Activated T-helper 9 cell treated with anti-CD3 and anti-CD28 coated beads, Interleukin-2, amount 50 U/mL, for 16 hours (primary cell): Measurements from ENCODE around the gene MBD3.

ENCODE experiments used
- DNase-seq: peaks from one replicate; pipeline ENCODE4 v3.0.0-alpha.2; 2020; ENCODE audit warnings: low read depth

The MBD3 gene

DNA sequence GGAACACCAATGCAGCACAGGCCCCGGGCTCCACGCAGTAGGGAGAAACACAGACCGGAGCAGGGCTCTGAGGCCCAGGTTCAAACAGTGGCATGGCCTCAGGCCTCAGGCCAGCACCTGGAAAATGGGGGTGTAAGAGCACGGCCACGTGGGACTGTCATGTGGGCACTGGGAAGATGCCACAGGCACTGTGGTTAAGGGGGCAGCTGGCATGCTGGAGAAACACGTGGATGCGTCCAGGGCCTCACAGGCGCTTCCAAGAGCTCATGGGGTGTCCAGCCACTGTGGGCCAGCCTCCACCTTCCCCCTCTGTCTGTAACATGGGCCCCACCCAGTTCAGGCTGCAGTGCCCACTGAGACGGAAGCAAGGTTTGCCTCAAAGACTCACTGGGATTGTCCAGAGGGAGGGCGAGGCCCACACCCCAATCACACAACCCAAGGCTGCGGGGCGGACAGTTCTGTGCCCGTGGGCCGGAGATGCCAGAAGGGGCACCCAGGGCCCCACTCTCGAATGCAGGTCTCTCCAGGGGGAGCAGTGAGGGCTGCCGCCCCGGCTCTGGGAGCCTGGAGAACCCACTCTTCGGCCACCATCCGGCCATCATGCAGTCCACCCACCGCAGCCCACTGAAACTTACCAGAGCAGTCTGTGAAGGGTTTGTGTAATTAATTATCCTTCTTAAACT lies 6.3 kb upstream of the MBD3 start:
- no peak for DNase-seq

DNA sequence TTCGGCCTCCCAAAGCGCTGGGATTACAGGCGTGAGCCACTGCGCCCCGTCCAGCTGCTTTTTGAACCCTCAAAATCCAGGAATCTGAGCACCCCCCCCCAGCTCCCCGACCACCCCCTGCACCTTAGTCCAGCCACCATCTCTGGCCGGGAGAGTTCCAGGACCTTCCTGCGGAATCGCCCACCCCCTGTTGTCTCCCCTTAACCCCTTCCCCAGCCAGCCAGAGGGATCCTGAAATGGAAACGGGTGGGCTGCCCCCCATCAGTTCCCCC lies 772 bp upstream of the MBD3 start:
- no peak for DNase-seq

DNA sequence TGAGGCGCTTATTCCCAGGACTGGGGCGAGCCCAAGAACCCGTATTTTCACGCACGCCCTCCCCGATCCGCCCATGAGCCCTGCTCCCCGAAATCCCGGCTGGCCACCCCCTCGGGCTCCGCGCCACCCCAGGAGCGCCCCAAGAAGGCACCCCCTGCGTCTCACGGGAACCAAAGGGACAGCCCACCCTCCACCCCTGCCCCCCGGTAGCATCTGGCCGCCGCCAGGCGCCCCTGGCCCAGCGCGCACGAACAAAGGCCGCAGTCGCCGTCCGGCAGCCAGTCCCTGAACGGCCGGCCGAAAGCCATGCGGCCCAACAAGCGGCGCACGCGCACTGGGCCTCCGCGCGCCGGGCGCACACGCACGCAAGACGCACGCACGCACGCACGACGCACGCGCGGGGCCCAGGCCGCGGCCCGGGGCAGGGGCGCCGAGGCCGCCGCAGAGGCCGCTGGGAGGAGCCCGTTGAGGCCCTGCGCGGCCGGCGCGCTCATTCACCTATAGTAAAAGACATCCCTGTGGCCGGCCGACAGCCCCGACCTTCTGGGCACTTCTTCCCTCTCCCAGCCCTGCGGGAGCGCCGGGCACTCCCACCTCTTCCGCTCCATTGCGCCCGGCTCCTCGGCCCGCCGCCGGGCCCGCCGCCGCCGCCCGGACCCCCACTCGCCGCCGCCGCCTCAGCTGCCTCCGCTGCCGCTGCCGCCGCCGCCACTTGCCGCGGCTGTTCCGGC lies 476 bp downstream of the MBD3 start:
- peak; percentile 79 for DNase-seq

DNA sequence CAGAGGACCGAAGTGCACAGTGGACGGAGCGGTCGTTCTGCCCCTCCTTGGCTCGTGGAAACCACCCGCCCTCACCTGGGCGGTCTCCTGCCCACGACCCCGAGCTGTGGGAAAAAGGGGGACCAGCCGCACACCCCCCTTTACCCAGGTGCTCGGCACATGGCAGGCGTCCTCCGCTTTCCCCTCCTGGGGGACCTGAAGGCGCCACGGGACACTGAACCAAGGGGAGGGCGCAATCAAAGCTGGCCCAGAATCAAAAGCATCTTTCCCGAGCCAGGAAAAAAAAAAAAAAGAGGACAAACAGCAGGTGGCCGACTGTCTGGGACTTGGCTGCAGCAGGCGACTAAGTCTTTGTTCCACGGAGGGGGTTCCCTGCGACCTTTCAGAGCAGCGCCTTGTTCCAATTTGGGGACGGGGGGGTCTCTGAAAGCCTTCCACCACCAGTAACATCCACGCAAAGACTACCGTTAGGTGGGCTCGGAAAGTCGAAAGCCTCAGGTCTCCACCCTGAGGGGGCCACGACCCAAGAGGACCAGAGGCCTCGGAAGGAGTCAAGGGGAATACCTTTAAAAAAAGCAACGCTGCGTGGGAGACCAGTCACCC lies 1.1 kb downstream of the MBD3 start:
- DNase-seq: no peak

DNA sequence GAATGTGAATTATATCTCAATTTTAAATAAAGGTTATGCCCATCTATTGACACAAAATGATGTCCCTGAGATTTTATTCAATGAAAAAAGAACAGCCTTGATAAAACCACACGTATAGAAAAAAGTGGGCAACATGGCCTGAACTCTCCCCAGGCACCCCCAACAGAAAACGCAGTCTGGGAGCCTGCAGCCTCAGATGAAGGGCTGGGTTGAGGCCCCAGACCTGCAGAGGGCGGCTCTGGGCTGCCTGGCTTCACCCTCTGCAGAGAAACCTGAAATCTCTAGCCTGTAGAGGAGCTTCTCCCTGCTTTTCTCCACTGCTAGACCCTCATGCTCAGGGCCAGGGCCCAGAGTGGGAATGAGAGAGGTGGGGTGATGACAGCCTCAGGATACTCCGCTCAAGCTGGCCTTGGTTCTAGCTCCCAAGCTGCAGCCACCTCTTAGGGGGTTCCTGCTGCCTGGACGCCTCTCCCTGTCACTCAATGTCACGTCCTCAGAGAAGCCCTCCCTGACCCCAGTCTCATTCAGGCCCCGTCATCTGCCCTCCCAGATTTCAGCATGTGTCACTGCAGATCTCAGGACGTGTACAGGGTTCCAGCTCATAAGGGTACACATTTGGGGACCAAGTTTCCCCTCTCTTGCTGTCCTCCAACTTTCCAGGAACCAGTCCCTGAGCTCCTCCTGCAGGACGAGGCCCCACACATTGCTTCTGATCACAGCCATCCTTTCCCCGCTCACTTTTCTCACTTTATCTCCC lies 1.8 kb downstream of the MBD3 start:
- no peak for DNase-seq

DNA sequence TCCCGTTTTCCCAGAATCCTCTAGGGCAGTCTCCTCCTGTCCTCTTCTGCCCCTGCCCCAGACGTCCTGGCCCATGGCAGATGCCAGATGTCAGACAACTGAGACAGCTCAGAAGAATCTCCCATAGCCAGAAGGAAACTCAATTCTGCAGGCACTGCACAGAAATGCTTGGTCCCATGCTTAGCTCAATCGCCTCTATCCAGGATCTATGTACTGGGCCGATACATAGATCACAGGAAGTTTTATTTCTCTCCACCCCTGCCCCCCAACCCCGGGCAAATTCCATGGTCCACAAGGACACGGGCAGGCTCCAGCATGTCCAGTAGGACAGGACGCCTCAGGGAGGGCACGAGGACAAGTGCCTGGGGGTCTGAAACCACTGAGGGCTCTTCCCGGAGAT lies 4.8 kb downstream of the MBD3 start:
- DNase-seq: no peak

DNA sequence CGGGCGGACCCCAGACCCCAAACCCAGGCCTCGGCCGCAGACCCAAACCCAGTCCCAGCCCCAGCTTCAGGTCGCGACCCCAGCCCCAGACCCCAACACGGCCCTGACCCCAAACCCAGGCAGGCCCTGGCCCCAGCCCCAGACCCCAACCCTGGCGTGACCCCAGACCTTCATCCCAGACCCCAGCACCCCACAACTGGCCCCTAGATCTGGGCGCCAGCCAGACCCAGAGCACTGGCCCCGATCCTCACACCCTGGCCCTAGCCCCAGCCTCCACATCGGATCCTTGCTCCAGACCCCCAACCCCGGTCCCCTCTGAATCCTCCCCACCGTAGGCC lies 7.5 kb downstream of the MBD3 start:
- DNase-seq: no peak

DNA sequence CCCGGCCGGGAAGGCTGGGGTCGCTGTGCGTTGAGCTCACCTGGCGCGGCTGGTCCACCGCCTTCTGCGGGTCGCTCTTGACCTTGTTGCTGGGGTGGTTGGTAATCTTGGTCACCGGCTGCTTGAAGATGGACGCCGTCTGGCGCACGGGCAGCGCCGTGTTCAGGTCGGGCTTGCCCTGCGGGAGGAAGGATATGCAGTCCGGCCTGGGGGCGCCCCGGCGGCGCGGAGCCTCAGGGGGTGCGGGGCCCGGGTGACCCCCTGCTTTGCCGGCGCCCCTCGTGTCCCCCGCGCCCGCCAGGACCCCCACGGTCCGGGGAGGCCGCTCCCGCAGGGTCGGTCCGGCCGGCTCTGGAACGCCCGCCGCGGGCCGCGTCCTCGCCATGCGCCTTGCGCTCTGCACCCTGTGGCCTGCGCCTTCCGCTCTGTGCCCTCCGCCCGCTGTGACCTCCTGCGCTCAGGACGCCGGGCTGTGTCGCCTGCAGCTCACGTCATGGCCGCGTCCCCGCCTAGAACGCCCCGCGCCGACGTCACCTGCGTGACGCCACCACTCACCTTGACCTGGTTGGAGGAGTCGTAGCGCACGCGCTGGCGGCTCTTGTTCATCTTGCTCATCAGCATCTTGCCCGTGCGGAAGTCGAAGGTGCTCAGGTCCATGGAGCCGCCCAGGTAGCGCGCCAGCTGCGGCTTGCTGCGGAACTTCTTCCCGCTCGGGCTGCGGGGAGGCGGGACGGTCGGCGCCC lies 8.0 kb downstream of the MBD3 start:
- no peak for DNase-seq

DNA sequence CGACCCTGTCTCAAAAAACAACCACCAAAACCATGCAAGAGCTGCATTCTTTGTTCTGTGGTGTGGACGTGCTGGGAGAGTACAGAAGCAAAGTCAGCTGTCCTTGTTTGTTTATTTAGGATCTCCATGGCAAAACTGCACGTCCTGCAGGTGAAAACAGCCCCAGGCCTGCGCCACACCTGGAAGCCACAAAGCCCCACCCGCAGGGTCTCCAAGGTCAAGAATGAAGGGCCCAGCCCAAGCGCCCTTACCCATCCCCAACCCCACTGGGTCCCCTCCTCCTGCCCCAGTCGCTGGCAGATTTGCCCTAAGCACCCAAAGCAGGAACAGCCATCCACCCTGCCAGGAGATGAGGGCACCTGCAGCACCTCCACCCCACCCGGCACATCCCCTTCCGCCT lies 10.5 kb downstream of the MBD3 start:
- DNase-seq: no peak

DNA sequence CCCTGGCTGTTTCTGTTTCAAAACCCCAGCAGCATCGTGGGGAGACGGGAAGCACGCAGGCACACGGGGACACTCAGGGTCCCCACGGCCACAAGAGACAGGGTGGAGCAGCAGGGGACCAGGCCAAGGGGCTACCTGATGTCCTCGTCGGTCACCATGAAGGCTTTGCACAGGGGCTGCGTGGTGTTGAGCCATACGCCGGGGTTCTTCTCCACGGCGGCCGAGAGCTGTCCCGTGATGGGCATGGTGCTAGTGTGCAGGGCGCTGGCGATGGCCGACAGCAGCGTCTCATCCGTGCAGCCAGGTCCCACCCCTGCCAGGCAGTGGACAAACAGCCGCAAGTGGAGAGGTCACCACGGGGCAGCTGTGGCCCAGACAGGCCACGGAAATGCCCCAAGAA lies 11.7 kb downstream of the MBD3 start:
- DNase-seq: no peak

DNA sequence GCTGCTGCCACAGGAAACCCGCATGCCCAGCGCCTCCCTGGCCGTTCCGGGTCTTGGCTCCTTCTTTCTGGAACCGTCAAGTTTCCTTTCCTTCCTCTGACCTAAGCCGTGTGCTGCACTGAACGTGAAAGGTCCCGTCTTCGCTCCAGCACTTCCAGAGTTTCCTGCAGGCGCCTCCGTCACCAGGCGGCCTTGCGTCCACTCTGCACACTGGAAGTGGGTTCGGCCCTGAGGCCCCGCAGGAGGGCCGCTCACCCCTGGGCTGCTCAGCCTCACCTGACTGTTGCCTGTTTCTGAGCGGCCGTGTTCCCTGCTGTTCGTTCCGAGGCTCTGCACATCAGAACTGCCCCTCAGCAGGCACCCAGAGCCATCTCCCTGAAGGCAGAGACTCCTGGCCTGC lies 12.3 kb downstream of the MBD3 start:
- no peak for DNase-seq

DNA sequence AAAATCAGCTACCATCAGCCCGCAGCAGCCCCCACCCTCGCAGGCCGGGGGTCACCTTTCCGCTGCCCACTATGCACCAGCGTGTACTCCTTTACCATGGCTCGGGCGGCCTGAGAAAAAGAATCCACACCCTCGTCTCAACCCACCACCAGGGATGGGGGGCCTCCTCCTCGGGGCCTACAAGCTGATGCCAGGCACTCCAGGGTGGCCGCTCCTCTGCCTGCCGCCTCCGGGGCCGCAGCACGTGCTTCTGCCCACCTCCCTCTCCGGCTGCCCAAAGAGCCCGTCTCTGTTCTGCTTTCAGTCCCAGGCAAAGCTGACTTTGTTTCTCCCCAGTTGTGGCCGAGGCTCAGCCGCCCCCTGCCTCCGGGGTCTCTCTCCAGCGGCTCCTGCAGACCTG lies 13.4 kb downstream of the MBD3 start:
- no peak for DNase-seq

DNA sequence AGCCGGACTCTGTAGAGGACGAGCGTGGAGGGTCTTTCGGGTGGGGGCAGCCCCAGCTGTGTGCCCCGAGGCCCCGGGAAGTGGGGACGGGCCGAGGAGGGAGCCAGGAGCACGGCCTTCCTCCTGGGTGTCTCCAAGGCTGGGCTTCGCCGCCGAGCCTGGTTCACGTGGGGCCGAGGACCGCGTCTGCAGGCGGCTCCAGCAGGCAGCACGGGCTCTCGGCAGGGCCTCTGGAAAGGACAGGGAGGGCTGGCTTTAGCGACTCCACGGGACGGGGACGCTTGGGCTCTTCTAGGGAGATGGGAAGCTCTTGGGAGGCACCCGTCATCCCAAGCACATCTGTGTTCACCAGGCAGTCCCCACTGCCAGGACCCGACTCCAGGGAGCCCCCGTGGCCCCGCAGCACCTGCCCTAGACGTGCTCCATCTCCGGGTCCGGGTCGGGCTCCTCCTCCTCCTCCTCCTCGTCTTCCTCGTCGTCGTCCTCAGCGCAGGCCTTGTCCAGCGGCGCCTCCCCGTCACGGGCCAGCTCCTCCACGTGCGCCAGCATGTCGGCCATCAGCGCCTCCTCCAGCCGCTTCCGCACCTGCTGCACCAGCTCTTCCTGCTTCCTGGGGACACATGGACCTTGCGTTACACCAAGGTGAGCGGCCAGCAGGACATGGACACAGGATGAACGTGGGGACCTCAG lies 14.6 kb downstream of the MBD3 start:
- DNase-seq: no peak

DNA sequence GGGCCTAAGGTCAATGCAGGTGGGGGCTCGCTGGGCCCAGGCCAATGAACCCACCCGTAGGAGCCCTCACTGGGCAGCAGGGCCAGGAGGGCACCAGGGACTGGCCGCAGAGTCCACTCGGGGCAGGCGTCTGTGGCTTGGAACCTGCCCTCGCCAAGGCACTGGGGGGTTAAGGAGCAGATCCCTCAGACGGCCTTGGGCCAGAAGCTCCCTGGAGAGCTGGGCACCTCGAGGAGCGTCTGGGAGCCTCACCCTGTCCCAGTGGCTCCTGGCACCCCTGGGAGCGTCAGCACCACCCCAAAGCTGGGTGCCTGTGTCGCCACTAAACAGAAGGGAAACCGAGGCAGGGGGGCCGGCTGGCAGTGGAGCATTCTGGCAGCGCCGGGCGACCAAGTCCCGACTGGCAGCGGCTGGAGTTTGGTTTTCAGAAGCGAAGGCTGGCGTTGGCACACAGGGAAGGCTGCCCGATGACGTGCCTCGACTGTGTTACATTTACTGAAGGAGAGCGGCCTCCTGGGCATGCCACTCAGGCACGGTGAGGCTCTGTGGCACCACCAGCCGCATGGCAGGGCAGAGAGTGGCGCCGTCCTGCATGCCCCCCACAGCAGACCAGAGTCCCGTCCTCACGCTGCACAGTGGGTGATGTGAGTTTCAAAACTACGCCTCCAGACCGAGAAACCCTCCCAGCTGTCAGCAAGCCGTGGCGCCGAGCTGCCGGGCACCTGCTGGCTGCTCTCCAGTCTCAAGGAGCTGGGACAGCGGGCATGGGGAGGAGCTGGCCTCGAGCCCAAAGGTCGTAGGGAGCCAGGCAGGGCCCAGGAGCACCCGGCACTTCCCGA lies 15.4 kb downstream of the MBD3 start:
- no peak for DNase-seq

DNA sequence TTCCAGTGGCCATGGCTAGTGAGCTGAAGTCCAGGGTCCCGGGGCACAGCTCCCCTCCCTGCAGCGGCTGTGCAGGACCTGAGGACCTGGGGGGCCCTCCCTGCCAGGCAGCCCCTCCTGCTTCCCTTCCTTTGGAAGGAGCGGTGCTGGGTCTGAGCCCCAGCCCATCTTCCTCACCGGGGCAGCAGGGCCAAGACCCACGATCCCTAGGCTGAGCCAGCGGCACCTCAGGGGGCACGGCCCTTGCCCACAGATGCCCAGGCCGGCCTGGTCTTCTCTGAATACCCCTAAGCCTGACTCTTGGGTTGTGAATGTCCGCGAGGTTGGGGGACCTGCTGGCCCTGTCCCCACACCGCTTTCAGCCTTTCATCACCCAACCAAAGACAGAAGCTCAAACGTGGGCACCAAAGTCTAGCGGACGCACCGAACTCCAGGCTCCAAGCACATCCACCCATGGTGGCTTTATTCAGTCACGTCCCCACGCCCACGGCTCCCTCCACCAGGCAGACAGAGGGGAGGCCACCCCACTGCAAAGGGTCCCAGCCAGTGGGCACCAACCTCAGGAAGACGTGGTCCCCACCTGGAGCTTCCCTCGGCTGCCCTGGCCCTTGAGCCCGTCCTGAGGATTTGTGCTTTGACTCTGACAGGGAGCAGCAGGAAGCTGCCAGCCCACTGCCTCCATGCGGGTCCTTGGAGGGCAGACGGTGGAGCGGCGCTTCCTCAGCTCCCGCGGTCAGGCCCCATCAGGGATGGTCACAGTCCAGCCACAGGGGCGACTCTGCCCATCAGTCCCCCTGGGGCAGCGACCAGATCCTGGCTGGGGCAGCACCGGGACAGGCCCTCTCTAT lies 16.2 kb downstream of the MBD3 start:
- DNase-seq: no peak

DNA sequence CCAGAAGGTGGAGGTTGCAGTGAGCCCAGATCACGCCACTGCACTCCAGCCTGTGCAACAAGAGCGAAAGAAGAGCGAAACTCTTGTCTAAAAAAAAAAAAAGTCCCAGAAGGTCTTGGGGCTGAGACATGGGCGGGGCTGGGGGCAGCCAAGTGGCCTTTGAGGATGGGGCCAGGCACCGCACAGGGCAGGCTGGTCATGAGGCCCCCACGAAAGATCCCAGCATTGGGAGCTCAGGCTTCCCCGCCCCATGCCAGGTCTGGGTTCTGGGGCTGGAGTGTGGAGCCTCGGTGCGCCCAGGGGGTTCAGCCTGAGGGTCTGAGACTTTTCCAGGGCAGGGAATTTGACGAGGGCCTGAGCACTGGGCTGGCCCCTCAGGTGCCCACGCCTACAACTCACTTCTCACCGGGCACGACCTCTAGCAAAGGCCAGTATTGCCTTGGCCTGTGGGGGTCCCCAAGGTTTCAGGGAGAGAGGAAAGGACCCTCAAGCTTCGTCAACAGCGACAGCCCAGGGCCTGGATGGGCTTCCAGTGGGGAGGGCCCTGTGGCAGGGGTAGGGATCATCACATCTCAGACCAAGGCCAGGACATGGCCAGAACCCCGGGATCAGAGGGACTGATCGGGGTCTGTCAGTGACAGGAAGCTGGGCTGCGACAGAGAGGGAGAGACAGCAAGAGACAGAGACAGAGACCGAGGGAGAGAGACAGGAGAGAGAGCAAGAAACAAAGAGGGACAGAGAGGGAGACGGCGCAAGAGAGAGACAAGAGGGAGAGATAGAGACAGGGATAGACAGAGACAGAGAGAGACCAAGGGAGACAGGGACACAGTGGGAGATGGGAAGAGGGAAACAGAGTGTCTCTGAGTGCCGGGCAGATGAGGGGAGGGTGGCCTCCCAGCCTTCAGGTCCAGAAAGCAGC lies 17.1 kb downstream of the MBD3 start:
- DNase-seq: no peak

DNA sequence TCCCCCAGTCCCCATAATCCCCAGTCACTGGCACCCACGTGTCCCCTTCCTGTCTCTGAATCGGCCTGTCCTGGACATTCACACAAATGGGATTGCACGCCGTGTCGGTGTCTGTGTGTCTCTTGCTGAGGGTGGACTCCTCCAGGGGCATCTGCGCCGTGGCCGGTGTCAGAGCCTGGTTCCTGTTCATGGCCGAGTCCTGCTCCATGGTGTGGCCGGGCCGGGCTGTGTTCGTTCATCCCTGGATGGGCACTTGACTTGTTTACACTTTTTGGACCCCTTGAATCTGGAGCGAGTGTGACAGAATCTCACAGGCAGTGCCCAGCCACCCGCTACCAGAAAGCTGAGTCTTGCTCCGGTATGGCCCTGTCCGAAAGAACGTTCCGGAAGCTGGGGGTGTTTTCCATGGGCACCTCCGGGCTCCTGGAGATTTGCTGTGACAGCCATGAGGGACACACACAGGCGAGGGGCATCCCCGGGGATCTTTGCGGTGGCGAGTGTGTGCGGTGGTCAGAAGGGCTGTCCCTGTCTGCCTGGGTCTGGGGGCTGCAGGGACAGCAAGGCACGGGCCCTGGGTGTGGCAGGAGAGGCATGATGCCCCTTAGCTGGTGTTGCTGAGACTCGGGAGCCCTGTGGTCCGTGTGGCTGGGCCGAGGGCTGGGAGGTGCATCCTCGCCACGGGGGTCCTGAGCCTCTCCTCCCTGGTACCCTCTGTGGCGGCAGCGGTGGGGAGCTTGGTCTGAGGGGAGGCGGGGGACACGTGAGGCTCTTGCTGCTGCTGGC lies 18.1 kb downstream of the MBD3 start:
- DNase-seq: no peak

DNA sequence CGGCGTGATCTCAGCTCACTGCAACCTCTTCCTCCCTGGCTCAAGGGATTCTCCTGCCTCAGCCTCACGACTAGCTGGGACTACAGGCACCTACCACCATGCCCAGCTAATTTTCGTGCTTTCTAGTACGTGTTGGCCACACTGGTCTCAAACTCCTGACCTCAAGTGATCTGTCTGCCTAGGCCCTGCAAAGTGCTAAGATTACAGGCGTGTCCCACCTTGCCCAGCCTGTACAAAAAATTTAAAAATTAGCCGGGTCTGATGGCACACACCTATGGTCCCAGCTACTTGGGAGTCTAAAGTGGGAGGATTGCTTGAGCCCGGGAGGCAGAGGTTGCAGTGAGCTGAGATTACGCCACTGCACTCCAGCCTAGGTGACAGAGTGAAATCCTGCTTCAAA lies 19.9 kb downstream of the MBD3 start:
- DNase-seq: no peak
